ENCODE results near the gene KRT33A.

KRT33A gene

DNA sequence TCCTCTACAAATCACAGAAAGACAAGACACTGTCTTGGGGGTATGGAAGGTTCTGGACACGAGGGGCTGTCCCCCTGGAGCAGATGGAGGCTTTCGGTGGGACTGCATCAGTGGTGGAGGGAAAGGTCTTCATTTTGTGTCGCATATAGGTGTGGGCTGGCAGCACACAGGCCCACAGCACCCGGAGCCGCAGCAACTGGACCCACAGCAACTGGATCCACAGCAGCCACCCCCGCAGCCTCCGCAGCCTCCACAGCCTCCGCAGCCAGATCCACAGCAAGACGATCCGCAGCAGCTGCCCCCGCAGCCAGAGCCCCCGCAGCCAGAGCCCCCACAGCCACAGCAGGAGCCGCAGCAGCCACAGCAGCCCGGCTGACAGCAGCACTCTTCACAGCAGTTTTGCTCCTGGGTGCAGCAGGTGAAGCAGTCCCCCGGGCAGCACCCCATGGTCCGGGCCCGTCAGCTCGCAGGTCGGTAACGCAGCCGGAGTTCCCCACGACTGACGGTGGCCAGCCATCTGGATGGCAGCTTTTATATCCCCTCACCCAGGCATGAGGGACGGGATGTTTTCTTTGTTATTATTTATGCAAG lies 35.3 kb downstream of the KRT33A start, which contains the start of gene KRTAP17-1:
Gene KRTAP17-1 (minus strand): TSS at position 507 of the 591 bp plus-strand sequence. CDS start 60 bp downstream, at position 447.
- H3K4me3 ChIP-seq (replicated peaks; ENCODE audit: low read depth, low read length), result no peak within 1 kb of the TSS
- TF ChIP-seq, protein P1, sequence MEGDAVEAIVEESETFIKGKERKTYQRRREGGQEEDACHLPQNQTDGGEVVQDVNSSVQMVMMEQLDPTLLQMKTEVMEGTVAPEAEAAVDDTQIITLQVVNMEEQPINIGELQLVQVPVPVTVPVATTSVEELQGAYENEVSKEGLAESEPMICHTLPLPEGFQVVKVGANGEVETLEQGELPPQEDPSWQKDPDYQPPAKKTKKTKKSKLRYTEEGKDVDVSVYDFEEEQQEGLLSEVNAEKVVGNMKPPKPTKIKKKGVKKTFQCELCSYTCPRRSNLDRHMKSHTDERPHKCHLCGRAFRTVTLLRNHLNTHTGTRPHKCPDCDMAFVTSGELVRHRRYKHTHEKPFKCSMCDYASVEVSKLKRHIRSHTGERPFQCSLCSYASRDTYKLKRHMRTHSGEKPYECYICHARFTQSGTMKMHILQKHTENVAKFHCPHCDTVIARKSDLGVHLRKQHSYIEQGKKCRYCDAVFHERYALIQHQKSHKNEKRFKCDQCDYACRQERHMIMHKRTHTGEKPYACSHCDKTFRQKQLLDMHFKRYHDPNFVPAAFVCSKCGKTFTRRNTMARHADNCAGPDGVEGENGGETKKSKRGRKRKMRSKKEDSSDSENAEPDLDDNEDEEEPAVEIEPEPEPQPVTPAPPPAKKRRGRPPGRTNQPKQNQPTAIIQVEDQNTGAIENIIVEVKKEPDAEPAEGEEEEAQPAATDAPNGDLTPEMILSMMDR (IDR thresholded peaks at IDR 0.05; ENCODE audit: low read depth, low read length, missing control alignments), result no peak

DNA sequence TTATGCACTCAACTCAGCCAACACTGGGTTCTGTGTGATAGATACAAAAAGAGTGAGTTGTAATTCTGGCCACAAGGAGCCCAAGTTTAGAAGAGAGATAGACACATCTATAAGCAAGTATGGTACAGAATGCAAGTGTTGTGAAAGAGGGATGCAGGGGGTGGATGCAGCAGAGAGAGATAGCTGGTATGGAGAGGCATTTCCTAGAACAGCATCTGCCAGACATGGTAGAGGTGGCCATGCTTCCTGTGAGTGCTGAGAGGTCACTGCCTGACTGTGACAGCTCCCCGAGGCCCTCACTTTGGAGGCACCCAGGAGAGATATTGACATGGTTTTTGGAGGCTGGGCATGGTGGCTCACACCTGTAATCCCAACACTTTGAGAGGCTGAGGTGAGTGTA lies 39.5 kb downstream of the KRT33A start:
- H3K4me3 ChIP-seq (replicated peaks; ENCODE audit: low read depth, low read length), result no peak overlapping the region
- DNase-seq (ENCODE audit: extremely low read depth, low read depth), result no peak
- TF ChIP-seq, protein P1 (IDR thresholded peaks at IDR 0.05; ENCODE audit: low read depth, low read length, missing control alignments), result no peak

More for the DNA sequence above, 35.3 kb downstream of the KRT33A start, which contains the start of gene KRTAP17-1:
- DNase-seq (ENCODE audit: extremely low read depth, low read depth), result no peak

DNA sequence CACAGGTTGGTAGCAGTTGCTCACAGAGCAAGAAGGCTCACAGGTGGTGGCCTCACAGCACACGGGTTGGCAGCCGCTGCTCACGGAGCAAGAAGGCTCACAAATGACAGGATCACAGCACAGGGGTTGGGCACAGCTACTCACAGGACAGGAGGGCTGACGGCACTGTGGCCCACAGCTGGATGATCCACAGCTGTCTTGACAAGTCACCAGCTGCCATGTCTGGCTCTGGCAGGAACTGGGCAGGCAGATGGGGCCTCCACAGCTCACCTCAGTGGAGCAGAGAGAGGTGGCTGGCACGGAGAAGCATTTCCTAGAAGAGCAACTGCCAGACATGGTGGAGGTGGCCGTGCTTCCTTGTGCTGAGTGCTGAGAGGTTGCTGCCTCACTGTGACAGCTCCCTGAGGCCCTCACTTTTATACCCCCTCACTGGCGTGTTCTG lies 41.7 kb downstream of the KRT33A start, which contains the start of gene KRTAP16-1:
Gene KRTAP16-1 (minus strand): TSS at position 392 of the 442 bp plus-strand sequence. CDS start 56 bp downstream, at position 336.
- TF ChIP-seq, protein P1 (IDR thresholded peaks at IDR 0.05; ENCODE audit: low read depth, low read length, missing control alignments), result no peak
- DNase-seq (ENCODE audit: extremely low read depth, low read depth), result no peak
- no peak within 1 kb of the TSS for H3K4me3 ChIP-seq (replicated peaks; ENCODE audit: low read depth, low read length)

DNA sequence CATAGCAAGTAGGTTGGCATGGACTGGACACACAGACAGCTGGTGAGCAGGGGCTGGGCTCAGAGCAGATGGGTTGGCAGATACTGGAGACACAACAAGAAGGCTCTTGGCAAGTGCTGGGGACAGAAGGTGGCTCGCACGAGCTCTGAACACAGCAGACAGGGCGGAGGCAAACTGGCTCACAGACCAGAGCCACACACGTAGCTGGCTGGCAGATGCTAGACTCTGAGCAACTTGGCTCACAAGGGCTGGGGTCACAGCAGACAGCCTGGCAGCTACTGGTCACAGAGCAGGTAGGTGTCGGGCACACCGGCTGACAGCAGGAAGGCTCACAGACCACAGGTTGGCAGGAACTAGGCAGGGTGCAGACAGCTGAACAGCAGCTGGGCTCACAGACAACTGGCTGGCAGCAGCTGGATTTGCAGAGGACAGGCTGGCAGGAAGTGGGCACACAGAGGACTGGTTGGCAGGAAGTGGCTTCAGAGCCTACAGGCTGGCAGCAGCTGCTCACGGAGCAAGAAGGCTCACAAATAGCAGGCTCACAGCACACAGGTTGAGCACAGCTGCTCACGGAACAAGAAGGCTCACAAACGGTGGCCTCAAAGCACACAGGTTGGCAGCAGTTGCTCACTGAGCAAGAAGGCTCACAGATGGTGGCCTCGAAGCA lies 42.2 kb downstream of the KRT33A start:
- TF ChIP-seq, protein P1 (IDR thresholded peaks at IDR 0.05; ENCODE audit: low read depth, low read length, missing control alignments), result no peak
- H3K4me3 ChIP-seq (replicated peaks; ENCODE audit: low read depth, low read length), result no peak overlapping the region
- DNase-seq (ENCODE audit: extremely low read depth, low read depth), result no peak

DNA sequence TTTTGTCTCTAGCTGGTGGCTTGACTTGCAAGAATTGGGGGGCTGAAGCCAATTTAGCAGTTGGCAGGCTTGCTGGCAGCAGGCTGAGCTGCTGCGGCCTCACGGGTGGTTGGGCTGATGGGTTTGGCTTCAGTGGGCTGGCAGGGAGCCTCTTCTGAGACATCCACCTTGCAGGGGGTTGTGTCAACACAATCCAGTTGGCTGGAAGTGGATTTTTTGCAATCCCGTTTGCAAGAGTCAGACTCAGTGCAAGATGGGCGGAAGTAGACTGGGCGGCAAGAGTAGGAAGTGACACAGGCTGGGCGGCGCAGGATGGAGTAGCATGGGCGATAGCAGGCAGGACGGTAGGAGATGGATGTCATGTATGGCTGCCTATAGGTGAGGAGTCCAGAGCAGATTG lies 43.0 kb downstream of the KRT33A start:
- TF ChIP-seq, protein P1 (IDR thresholded peaks at IDR 0.05; ENCODE audit: low read depth, low read length, missing control alignments), result no peak
- H3K4me3 ChIP-seq (replicated peaks; ENCODE audit: low read depth, low read length), result no peak overlapping the region
- no peak for DNase-seq (ENCODE audit: extremely low read depth, low read depth)

DNA sequence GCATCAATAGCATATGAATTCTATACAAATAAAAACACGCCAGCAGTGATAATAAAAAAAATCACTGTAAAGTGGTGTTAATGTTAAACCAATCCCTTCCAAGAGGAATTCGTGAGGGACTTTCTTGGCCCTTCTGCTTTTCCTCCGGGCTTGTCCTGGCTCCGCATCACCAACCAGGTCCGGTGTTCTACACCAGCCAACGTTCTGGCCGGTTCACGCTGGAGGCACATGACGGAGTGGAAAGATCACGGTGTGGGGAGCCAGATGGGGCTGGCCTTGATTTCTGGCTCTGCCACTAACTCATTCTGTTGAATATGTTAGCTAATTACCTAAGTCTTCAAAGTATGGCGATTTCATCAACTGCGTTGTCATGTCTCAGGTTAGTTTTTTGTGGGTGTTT lies 46.5 kb downstream of the KRT33A start:
- H3K4me3 ChIP-seq (replicated peaks; ENCODE audit: low read depth, low read length), result no peak overlapping the region
- TF ChIP-seq, protein P1 (IDR thresholded peaks at IDR 0.05; ENCODE audit: low read depth, low read length, missing control alignments), result no peak
- no peak for DNase-seq (ENCODE audit: extremely low read depth, low read depth)

All from HFF-Myc (cell line).